Adrenal gland (tissue), 12 donors: ENCODE data around the gene GLT6D1. TPM values are rescaled to one million over a fixed set of nuclear protein-coding genes. Genes with fewer than 3 reads are reported as not detected.
A peak's percentile ranks its signal among the peaks of the same experiment; 100 is the strongest.

ENCODE experiments used
- DNase-seq, 7 donors: peaks; one replicate each; pipeline ENCODE4 v3.0.0-alpha.2; 2019 to 2020
- H3K27ac ChIP-seq, 5 donors: fragments of 200-600 bp; sonication (generic) in 4 of 5; 1 replicate in 3 of 5; 2 replicates in 2 of 5; pipeline versions ENCODE4 v1.5.1 to v1.8.0; 2016 to 2020; ENCODE audit warnings: mild to moderate bottlenecking in 1 of 5
- H3K27me3 ChIP-seq: fragments of 200-600 bp; 2 replicates; pipeline ENCODE4 v1.8.0; 2021
- H3K36me3 ChIP-seq, 2 donors: fragments of 200-600 bp; replicated peaks in 1 of 2; 1 replicate in 1 of 2; 2 replicates in 1 of 2; pipeline versions ENCODE4 v1.5.1 to v1.8.0; 2018 to 2022
- H3K4me1 ChIP-seq, 2 donors: fragments of 200-600 bp; replicated peaks in 1 of 2; 1 replicate in 1 of 2; 2 replicates in 1 of 2; pipeline versions ENCODE4 v1.5.1 to v1.8.0; 2018 to 2021
- H3K4me3 ChIP-seq, 4 donors: fragments of 200-600 bp; sonication (generic) in 3 of 4; one replicate each; pipeline ENCODE4 v1.5.1; 2016 to 2018
- H3K9me3 ChIP-seq, 3 donors: fragments of 200-600 bp; sonication (generic) in 1 of 3; replicated peaks in 1 of 3; 1 replicate in 2 of 3; 2 replicates in 1 of 3; pipeline versions ENCODE4 v1.5.1 to v1.8.0; 2016 to 2021
- CTCF ChIP-seq, 6 experiments: fragments of 450-650 bp in 4 of 6; fragments of 200-600 bp in 2 of 6; sonication (generic) in 1 of 6; IDR thresholded peaks; 1 replicate in 5 of 6; 2 replicates in 1 of 6; pipeline versions ENCODE4 v1.5.1 to v1.8.0; 2016 to 2021; ENCODE audit warnings: antibody characterized with exemption in 6 of 6, mild to moderate bottlenecking in 2 of 6, moderate library complexity in 1 of 6
- POLR2A ChIP-seq, 2 donors: fragments of 450-650 bp; IDR thresholded peaks; one replicate each; pipeline ENCODE4 v1.6.1; 2017; ENCODE audit warnings: antibody characterized with exemption in 2 of 2, mild to moderate bottlenecking in 2 of 2, moderate library complexity in 1 of 2
- WGBS, 4 donors: extraction: QIAGEN DNeasy Blood & Tissue Kit in 2 of 4; methylation state at CpG; one replicate each; pipeline versions ENCODE4 v1.1.5 to v1.1.7; 2013 to 2017; 5-methylcytosine and 5-hydroxymethylcytosine counted together
- intact Hi-C, 2 donors: fragments of 100-400 bp; cut with DNase I; formaldehyde crosslinking; loops; one replicate each; pipeline versions ENCODE4 v1.14.1 to v1.15.0; 2022 to 2023
- polyA plus RNA-seq, 3 donors: library from polyadenylated mRNA; stranded (reverse); fragments of 200-250 nt in 2 of 3; fragments of 350-450 nt in 1 of 3; fragmentation: Illumina TruSeq in 1 of 3; extraction: RNeasy Lipid Tissue Mini Kit (QIAGEN cat#74804) in 1 of 3; gene quantifications; one replicate each; pipeline ENCODE4 v1.2.3, GENCODE V29; 2013 to 2014
- total RNA-seq, 9 donors: library from RNA; depleted of rRNA in 4 of 9; stranded (reverse); fragments of >200 nt in 4 of 9; fragments of 120-200 nt in 1 of 9; fragmentation: NEBNext Ultra II Directional in 1 of 9; extraction: Animal tissue kit (Norgen Biotek cat#: 25700) in 1 of 9; gene quantifications; one replicate each; pipeline versions ENCODE4 v1.1.0 to v1.2.4, GENCODE V29; 2013 to 2023
- donor health status: healthy with polysubstance abuse.
- donor health status: Bipolar disorder and iron deficiency.
- donor health status: DM: yes; HTN: yes; CAD: no.
- donor health status: DM: no; HTN: no; CAD: no.
- donor health status: DM: no; HTN: no; CAD: no.
- donor health status: DM: yes; HTN: yes; CAD: no.

The GLT6D1 gene
- total and polyA plus RNA-seq, 12 donors: not detected

GRCh38 chr9:135610290-135611141 is 28.8 kb downstream of the GLT6D1 start:
- Histone ChIP-seq H3K4me1 (no peaks in the 10 kb centered on the region), H3K27ac (no peak overlapping the region), H3K9me3 (no peaks in the 10 kb centered on the region), H3K4me3 (no peak overlapping the region), H3K27me3 (no peaks in the 10 kb centered on the region), H3K36me3 (no peaks in the 10 kb centered on the region)
- TF ChIP-seq POLR2A (IDR thresholded peaks at IDR 0.05) (no peak), CTCF (IDR thresholded peaks at IDR 0.05) (no peak)
- peak in 1 of 7 donors; percentile 21 for DNase-seq
- 76 to 84% (median 81%) methylated on average over 6 to 13 of the region's 13 CpGs for WGBS, 4 donors
- intact Hi-C loops: no loop called here

GRCh38 chr9:135609366-135609955 is 29.9 kb downstream of the GLT6D1 start:
- H3K36me3 ChIP-seq: no peaks in the 10 kb centered on the region
- intact Hi-C loops: no loop called here
- TF ChIP-seq POLR2A (IDR thresholded peaks at IDR 0.05) (no peak), CTCF (IDR thresholded peaks at IDR 0.05) (no peak)
- H3K27ac ChIP-seq: no peak overlapping the region
- no peaks in the 10 kb centered on the region for H3K27me3 ChIP-seq
- DNase-seq: peak in 1 of 7 donors; percentile 24
- no peaks in the 10 kb centered on the region for H3K4me1 ChIP-seq
- no peak overlapping the region for H3K4me3 ChIP-seq
- no peaks in the 10 kb centered on the region for H3K9me3 ChIP-seq
- WGBS, 4 donors: 80 to 87% (median 81%) methylated on average over 12 to 17 of the region's 17 CpGs

- Histone ChIP-seq H3K36me3 (no peaks in the 10 kb centered on the region), H3K27me3 (no peaks in the 10 kb centered on the region), H3K27ac (no peak overlapping the region), H3K4me3 (no peak overlapping the region), H3K9me3 (no peaks in the 10 kb centered on the region), H3K4me1 (no peaks in the 10 kb centered on the region)
- intact Hi-C loops: no loop called here
- DNase-seq: no peak
- 77 to 86% (median 83%) methylated on average over 7 to 15 of the region's 15 CpGs for WGBS, 4 donors
- TF ChIP-seq CTCF (IDR thresholded peaks at IDR 0.05): no peak
- TF ChIP-seq POLR2A (IDR thresholded peaks at IDR 0.05): no peak
Measured at GRCh38 chr9:135608999-135609317, 30.4 kb downstream of the GLT6D1 start.

- H3K9me3 ChIP-seq: no peaks in the 10 kb centered on the region
- no peak overlapping the region for H3K4me3 ChIP-seq
- no peaks in the 10 kb centered on the region for H3K36me3 ChIP-seq
- no peaks in the 10 kb centered on the region for H3K4me1 ChIP-seq
- DNase-seq: peak in 1 of 7 donors; percentile 34
- no peaks in the 10 kb centered on the region for H3K27me3 ChIP-seq
- H3K27ac ChIP-seq: no peak overlapping the region
- 30 to 87% (median 84%) methylated on average over 2 to 22 of the region's 22 CpGs for WGBS, 4 donors
- intact Hi-C loops: no loop called here
- TF ChIP-seq CTCF (IDR thresholded peaks at IDR 0.05): no peak
Measured at GRCh38 chr9:135608294-135608998, 30.9 kb downstream of the GLT6D1 start.
